ENCODE measurements around the gene TNIP3. TPM values are rescaled to one million over a fixed set of nuclear protein-coding genes. Genes with fewer than 3 reads are reported as not detected.
"Not testable (repeated sequence)": the region's sequence is repeated elsewhere in the genome, so short reads cannot be mapped to it uniquely, and the experiment has no call there.

Gene TNIP3
- polyA plus RNA-seq, 1 experiment = 0.20 TPM

- TF ChIP-seq, protein P1, sequence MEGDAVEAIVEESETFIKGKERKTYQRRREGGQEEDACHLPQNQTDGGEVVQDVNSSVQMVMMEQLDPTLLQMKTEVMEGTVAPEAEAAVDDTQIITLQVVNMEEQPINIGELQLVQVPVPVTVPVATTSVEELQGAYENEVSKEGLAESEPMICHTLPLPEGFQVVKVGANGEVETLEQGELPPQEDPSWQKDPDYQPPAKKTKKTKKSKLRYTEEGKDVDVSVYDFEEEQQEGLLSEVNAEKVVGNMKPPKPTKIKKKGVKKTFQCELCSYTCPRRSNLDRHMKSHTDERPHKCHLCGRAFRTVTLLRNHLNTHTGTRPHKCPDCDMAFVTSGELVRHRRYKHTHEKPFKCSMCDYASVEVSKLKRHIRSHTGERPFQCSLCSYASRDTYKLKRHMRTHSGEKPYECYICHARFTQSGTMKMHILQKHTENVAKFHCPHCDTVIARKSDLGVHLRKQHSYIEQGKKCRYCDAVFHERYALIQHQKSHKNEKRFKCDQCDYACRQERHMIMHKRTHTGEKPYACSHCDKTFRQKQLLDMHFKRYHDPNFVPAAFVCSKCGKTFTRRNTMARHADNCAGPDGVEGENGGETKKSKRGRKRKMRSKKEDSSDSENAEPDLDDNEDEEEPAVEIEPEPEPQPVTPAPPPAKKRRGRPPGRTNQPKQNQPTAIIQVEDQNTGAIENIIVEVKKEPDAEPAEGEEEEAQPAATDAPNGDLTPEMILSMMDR (IDR thresholded peaks at IDR 0.05; ENCODE audit: insufficient read depth, low read depth, low read length) = no peak
- DNase-seq (ENCODE audit: low read depth) = no peak
- Histone ChIP-seq H3K36me3 (ENCODE audit: control insufficient read depth, insufficient read depth, low read length) (no peaks in the 10 kb centered on the region), H3K27me3 (ENCODE audit: control insufficient read depth, insufficient read depth, low read length) (no peaks in the 10 kb centered on the region), H3K4me3 (ENCODE audit: low read depth, low read length) (no peak overlapping the region)
- ChIA-PET POLR2A (no interaction called here), CTCF (interaction anchor here (0.7 to 1.1 kb wide), 2 partner anchors 12 to 482 kb away, joined by 3 to 4 read pairs; no protein-coding TSS in a partner anchor)
Measured at GRCh38 chr4:121180558-121180957, 16.4 kb upstream of the TNIP3 start.

GRCh38 chr4:121177246-121178137 is 13.4 kb upstream of the TNIP3 start:
- CTCF ChIA-PET = interaction anchor here (1.0 to 2.0 kb wide), 3 partner anchors 13 to 23 kb away, joined by 4 to 12 read pairs (median 4); no protein-coding TSS in a partner anchor
- H3K36me3 ChIP-seq (ENCODE audit: control insufficient read depth, insufficient read depth, low read length) = no peaks in the 10 kb centered on the region
- POLR2A ChIA-PET = no interaction called here
- no peaks in the 10 kb centered on the region for H3K27me3 ChIP-seq (ENCODE audit: control insufficient read depth, insufficient read depth, low read length)
- TF ChIP-seq, protein P1 (IDR thresholded peaks at IDR 0.05; ENCODE audit: insufficient read depth, low read depth, low read length) = no peak
- no peak overlapping the region for H3K4me3 ChIP-seq (ENCODE audit: low read depth, low read length)
- no peak for DNase-seq (ENCODE audit: low read depth)

GRCh38 chr4:121176082-121176934 is 12.2 kb upstream of the TNIP3 start:
- DNase-seq (ENCODE audit: low read depth) = no peak
- no peaks in the 10 kb centered on the region for H3K27me3 ChIP-seq (ENCODE audit: control insufficient read depth, insufficient read depth, low read length)
- CTCF ChIA-PET = interaction anchor here (1.2 kb wide), 1 partner anchor 16 kb away, joined by 4 read pairs; no protein-coding TSS in a partner anchor
- H3K4me3 ChIP-seq (ENCODE audit: low read depth, low read length) = no peak overlapping the region
- POLR2A ChIA-PET = no interaction called here
- H3K36me3 ChIP-seq (ENCODE audit: control insufficient read depth, insufficient read depth, low read length) = no peaks in the 10 kb centered on the region
- TF ChIP-seq, protein P1 (IDR thresholded peaks at IDR 0.05; ENCODE audit: insufficient read depth, low read depth, low read length) = no peak

DNA sequence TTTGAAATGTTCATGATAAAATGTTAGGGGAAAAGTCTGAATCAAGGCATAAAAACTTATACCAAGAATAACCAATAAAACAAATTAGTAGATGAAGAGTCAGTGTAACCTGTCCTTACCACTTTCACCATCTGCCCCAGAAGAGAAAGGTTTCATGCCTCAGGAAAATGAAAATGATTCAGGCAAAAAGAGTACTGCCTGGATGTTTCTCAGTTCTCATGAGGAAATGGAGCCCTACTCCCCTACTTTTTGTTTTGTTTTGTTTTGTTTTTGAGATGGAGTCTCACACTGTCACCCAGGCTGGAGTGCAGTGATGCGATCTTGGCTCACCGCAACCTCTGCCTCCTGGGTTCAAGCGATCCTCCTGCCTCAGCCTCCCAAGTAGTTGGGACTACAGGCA is 7.4 kb upstream of the TNIP3 start:
- CTCF ChIA-PET = interaction anchor here (1.7 kb wide), 1 partner anchor 21 kb away, joined by 4 read pairs; no protein-coding TSS in a partner anchor

DNA sequence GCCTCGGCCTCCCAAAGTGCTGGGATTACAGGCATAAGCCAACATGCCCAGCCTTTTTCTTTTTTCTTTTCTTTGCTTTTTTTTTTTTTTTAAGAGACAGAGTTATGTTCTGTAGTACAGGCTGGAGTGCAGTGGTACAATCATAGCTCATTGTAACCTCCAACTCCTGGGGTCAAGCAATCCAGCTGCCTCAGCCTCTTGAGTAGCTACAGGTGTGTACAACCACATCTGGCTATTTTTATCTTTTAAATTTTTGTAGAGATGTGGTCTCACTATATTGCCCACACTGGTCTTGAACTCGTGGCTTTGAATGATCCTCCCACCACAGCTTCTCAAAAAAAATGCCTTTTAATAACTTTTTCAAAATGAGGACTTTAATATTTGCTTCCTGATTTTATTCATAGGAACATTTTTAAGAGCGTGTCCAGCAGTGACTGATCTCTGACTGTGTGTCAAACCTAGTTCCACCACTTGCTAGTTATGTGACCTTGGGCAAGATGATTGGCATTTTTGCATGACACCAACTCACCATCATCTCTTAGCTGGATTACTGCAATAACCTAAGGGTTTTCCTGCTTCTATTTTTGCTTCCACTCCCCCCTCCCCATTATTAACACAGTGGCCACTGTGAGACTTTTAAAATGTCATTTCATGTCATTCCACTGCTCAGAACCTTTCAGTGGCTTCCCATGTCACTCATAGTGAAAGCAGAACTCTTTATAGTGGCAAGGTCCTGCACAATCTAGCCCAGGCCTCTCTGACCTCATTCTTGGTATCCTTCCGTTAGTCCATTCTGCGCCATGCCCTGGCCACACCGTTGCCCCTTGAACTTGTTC is 4.5 kb upstream of the TNIP3 start:
- CTCF ChIA-PET = no interaction called here
- Histone ChIP-seq H3K27me3 (ENCODE audit: control insufficient read depth, insufficient read depth, low read length) (no peaks in the 10 kb centered on the region), H3K36me3 (ENCODE audit: control insufficient read depth, insufficient read depth, low read length) (no peaks in the 10 kb centered on the region), H3K4me3 (ENCODE audit: low read depth, low read length) (no peak overlapping the region)
- TF ChIP-seq, protein P1 (IDR thresholded peaks at IDR 0.05; ENCODE audit: insufficient read depth, low read depth, low read length) = no peak
- DNase-seq (ENCODE audit: low read depth) = no peak
- POLR2A ChIA-PET = no interaction called here

More for the DNA sequence above, 7.4 kb upstream of the TNIP3 start:
- H3K4me3 ChIP-seq (ENCODE audit: low read depth, low read length); POLR2A ChIA-PET; H3K36me3 ChIP-seq (ENCODE audit: control insufficient read depth, insufficient read depth, low read length); H3K27me3 ChIP-seq (ENCODE audit: control insufficient read depth, insufficient read depth, low read length); DNase-seq (ENCODE audit: low read depth): not testable (repeated sequence)

Measured in BJ (cell line).